22Rv1 (cell line): ENCODE measurements around the gene SARDH.

Source experiments
- ZFX ChIP-seq: fragments of 450-650 bp; IDR thresholded peaks from 2 replicates; pipeline ENCODE4 v1.6.1; 2017; ENCODE audit warnings: antibody characterized with exemption, borderline replicate concordance
- TF ChIP-seq, protein P1 (sequence below): fragments of 450-650 bp; IDR thresholded peaks from 2 replicates; pipeline ENCODE4 v1.5.1; 2017; ENCODE audit warnings: mild to moderate bottlenecking

DNA sequence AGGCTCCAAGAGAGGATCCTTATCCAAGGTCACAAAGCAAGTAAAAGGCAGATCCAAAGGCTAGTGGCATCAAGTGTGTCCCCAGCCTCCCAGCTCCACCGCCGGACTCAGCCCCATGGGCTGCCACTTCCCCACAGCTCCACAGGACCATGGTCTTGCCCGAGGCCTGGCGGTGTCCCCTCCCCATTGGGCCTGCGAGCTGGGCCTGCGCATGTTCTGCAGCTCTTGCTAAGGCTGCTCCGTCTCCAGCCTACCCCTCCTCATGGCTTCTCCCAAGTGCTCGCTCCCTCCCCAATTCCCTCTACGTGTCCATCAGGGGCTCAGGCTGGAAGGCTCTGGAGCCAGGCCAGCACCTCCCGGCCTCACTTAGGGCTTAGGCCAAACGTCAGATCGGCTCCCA lies 72.6 kb downstream of the SARDH start:
- TF ChIP-seq, protein P1, sequence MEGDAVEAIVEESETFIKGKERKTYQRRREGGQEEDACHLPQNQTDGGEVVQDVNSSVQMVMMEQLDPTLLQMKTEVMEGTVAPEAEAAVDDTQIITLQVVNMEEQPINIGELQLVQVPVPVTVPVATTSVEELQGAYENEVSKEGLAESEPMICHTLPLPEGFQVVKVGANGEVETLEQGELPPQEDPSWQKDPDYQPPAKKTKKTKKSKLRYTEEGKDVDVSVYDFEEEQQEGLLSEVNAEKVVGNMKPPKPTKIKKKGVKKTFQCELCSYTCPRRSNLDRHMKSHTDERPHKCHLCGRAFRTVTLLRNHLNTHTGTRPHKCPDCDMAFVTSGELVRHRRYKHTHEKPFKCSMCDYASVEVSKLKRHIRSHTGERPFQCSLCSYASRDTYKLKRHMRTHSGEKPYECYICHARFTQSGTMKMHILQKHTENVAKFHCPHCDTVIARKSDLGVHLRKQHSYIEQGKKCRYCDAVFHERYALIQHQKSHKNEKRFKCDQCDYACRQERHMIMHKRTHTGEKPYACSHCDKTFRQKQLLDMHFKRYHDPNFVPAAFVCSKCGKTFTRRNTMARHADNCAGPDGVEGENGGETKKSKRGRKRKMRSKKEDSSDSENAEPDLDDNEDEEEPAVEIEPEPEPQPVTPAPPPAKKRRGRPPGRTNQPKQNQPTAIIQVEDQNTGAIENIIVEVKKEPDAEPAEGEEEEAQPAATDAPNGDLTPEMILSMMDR = no peak
- no peak for TF ChIP-seq ZFX
